B cell (primary cell): ENCODE results near the gene AMT. TPM values are rescaled to one million over a fixed set of nuclear protein-coding genes. Genes with fewer than 3 reads are reported as not detected.

ENCODE experiments used
- ATAC-seq: fragments of 200-7000 bp; cut with Tn5 transposase; one replicate; pipeline ENCODE4 v1.10.0; 2021; ENCODE audit warnings: low read depth, mild to moderate bottlenecking, moderate number of reproducible peaks, moderate library complexity
- CTCF ChIA-PET: fragments of 350-600 bp; sonication (Branson Sonifier 250); formaldehyde crosslinking; loops from one replicate; lab custom pipeline; 2021; ENCODE audit warnings: antibody characterized with exemption, inconsistent platforms; lab: Charles Lee
- POLR2A ChIA-PET: fragments of 350-600 bp; sonication (Branson Sonifier 250); formaldehyde crosslinking; loops from one replicate; lab custom pipeline; 2021; ENCODE audit warnings: antibody characterized with exemption; lab: Charles Lee
- DNase-seq: peaks from one replicate; pipeline ENCODE4 v3.0.0; 2013
- H2AFZ ChIP-seq: 2 replicates; pipeline ENCODE4 v1.6.1; 2012; ENCODE audit warnings: mild to moderate bottlenecking, low read depth, low read length; ENCODE audit not compliant: insufficient read depth, poor library complexity, severe bottlenecking
- H3K27ac ChIP-seq, 2 donors: 1 replicate in 1 of 2; 2 replicates in 1 of 2; pipeline ENCODE4 v1.5.1; 2012 to 2013; ENCODE audit warnings: low read length in 2 of 2, mild to moderate bottlenecking in 2 of 2, moderate library complexity in 1 of 2
- H3K27me3 ChIP-seq, 4 experiments: fragments of 200-600 bp in 1 of 4; sonication (generic) in 1 of 4; replicated peaks in 1 of 4; 1 replicate in 2 of 4; 2 replicates in 2 of 4; pipeline versions ENCODE4 v1.6.1 to v1.7.0; 2013 to 2016; ENCODE audit warnings: low read length in 3 of 4, mild to moderate bottlenecking in 2 of 4, mixed read lengths in 1 of 4, moderate library complexity in 1 of 4; ENCODE audit not compliant: insufficient read depth in 4 of 4, control insufficient read depth in 3 of 4; ENCODE audit errors: control extremely low read depth in 1 of 4
- H3K36me3 ChIP-seq, 2 experiments: replicated peaks in 1 of 2; 1 replicate in 1 of 2; 2 replicates in 1 of 2; pipeline versions ENCODE4 v1.6.1 to v1.7.1; 2013; ENCODE audit warnings: low read length in 1 of 2; ENCODE audit not compliant: insufficient read depth in 2 of 2, control insufficient read depth in 1 of 2; ENCODE audit errors: control extremely low read depth in 1 of 2, extremely low read depth in 1 of 2
- H3K4me1 ChIP-seq, 2 donors: fragments of 200-600 bp in 1 of 2; sonication (generic) in 1 of 2; 1 replicate in 1 of 2; 2 replicates in 1 of 2; pipeline versions ENCODE4 v1.5.1 to v1.6.1; 2013 to 2017; ENCODE audit warnings: low read length in 2 of 2; ENCODE audit not compliant: control insufficient read depth in 2 of 2, insufficient read depth in 2 of 2
- H3K4me2 ChIP-seq: replicated peaks from 2 replicates; pipeline ENCODE3; 2012; ENCODE audit warnings: mild to moderate bottlenecking, low read depth, low read length; ENCODE audit not compliant: poor library complexity, severe bottlenecking
- H3K4me3 ChIP-seq, 5 experiments: fragments of 200-600 bp in 1 of 5; sonication (generic) in 1 of 5; 1 replicate in 3 of 5; 2 replicates in 2 of 5; pipeline versions ENCODE4 v1.5.1 to v1.7.0; 2011 to 2016; ENCODE audit warnings: low read length in 4 of 5, mild to moderate bottlenecking in 4 of 5, low read depth in 2 of 5, control low read depth in 1 of 5, moderate library complexity in 1 of 5; ENCODE audit not compliant: insufficient read depth in 1 of 5; ENCODE audit errors: control extremely low read depth in 1 of 5, extremely low read depth in 1 of 5
- H3K79me2 ChIP-seq: fragments of 200-600 bp; sonication (generic); one replicate; pipeline ENCODE4 v1.6.0; 2016; ENCODE audit warnings: low read length; ENCODE audit not compliant: control insufficient read depth, insufficient read depth
- H3K9ac ChIP-seq: fragments of 200-600 bp; sonication (generic); 2 replicates; pipeline ENCODE4 v1.6.1; 2017; ENCODE audit warnings: mild to moderate bottlenecking, low read length, moderate library complexity
- H3K9me3 ChIP-seq, 3 donors: one replicate each; pipeline versions ENCODE4 v1.6.1 to v1.7.1; 2013; ENCODE audit warnings: low read length in 2 of 3; ENCODE audit not compliant: control insufficient read depth in 2 of 3, insufficient read depth in 1 of 3; ENCODE audit errors: control extremely low read depth in 1 of 3
- H4K20me1 ChIP-seq: 2 replicates; pipeline ENCODE4 v1.6.0; 2012; ENCODE audit warnings: mild to moderate bottlenecking, low read length; ENCODE audit not compliant: insufficient read depth, control insufficient read depth, poor library complexity, severe bottlenecking
- H3K27ac Mint-ChIP-seq: one replicate; pipeline ENCODE4 v1.8.0; 2021; ENCODE audit warnings: mixed read lengths
- H3K27me3 Mint-ChIP-seq: one replicate; pipeline ENCODE4 v1.8.0; 2021; ENCODE audit warnings: mixed read lengths
- H3K4me1 Mint-ChIP-seq: one replicate; pipeline ENCODE4 v1.8.0; 2021; ENCODE audit warnings: mixed read lengths
- H3K4me3 Mint-ChIP-seq: one replicate; pipeline ENCODE4 v1.8.0; 2021; ENCODE audit warnings: mixed read lengths
- H3K9me3 Mint-ChIP-seq: one replicate; pipeline ENCODE4 v1.8.0; 2022; ENCODE audit warnings: mixed read lengths; ENCODE audit not compliant: insufficient read depth
- EZH2 ChIP-seq: IDR thresholded peaks from 2 replicates; pipeline ENCODE4 v1.6.1; 2012; ENCODE audit warnings: borderline replicate concordance, low read depth, mild to moderate bottlenecking, moderate library complexity, low read length; ENCODE audit not compliant: insufficient read depth, poor library complexity, severe bottlenecking
- WGBS: methylation state at CpG from one replicate; pipeline ENCODE4 v1.1.5; 2013; ENCODE audit warnings: missing lambda C conversion rate; ENCODE audit not compliant: insufficient coverage; 5-methylcytosine and 5-hydroxymethylcytosine counted together
- intact Hi-C: fragments of 100-400 bp; cut with micrococcal nuclease; formaldehyde crosslinking; loops from one replicate; pipeline ENCODE4 v1.10.0; 2022
- polyA plus RNA-seq: library from polyadenylated mRNA; depleted of rRNA; stranded (reverse); fragments of >200 nt; gene quantifications from 2 replicates; pipeline ENCODE4 v1.2.3, GENCODE V29; 2012
- total RNA-seq, 2 donors: library from RNA; stranded (reverse); fragments of 120-200 nt in 1 of 2; gene quantifications; 1 replicate in 1 of 2; 2 replicates in 1 of 2; pipeline versions ENCODE4 v1.2.3 to v1.2.4, GENCODE V29; 2013 to 2022
- TF ChIP-seq, protein P1 (sequence below): fragments of 200-600 bp; IDR thresholded peaks from one replicate; pipeline ENCODE4 v1.8.0; 2022; ENCODE audit warnings: antibody characterized with exemption, mild to moderate bottlenecking

AMT gene
- total and polyA plus RNA-seq, 2 donors (not counting 1 experiment from before 2014, with no cell fraction given), result 14.0 to 44.0 TPM

DNA sequence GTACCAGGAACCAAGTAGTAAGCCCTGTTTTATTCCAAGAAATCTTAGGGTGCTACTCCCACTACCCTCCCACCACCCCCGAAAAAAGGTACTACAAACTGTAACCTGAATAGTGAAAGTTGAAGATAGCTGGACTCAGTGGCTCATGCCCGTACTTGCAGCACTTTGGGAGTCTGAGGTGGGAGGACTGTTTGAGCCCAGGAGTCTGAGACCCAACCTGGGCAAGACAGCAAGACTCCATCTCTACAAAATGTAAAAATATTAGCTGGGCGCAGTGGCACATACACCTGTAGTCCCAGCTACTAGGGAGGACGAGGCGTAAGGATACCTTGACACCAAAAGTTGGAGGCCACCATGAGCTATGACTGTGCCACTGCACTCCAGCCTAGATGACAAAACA is 18.4 kb downstream of the AMT start:
- no peak for DNase-seq
- Histone ChIP-seq H3K9me3 (no peaks in the 10 kb centered on the region), H3K27me3 (no peaks in the 10 kb centered on the region), H3K9ac (no peak overlapping the region), H3K4me2 (no peak overlapping the region), H3K27ac (peak overlapping the region in 1 of 2 donors; percentile 49), H3K36me3 (peaks cover 4 to 18% of the 10 kb centered on the region in 2 experiments), H3K4me1 (peaks cover 49 to 58% of the 10 kb centered on the region in 2 donors), H3K79me2 (peaks cover 99% of the 10 kb centered on the region), H4K20me1 (peaks cover 98% of the 10 kb centered on the region), H2AFZ (no peak overlapping the region), H3K4me3 (no peak overlapping the region)
- Mint-ChIP-seq H3K4me1 (peaks cover 60% of the 10 kb centered on the region), H3K27ac (no peak overlapping the region), H3K27me3 (no peaks in the 10 kb centered on the region), H3K9me3 (no peaks in the 10 kb centered on the region), H3K4me3 (no peak overlapping the region)
- ChIA-PET POLR2A (interaction anchor here (0.6 to 0.8 kb wide), 2 partner anchors 13 to 34 kb away, joined by 4 to 5 read pairs; no protein-coding TSS in a partner anchor), CTCF (interaction anchor here (1.1 to 1.5 kb wide), 2 partner anchors 29 to 64 kb away, joined by 4 read pairs; partner anchors contain the start of gene USP4)
- no CpG with 5 or more reads among the region's 5 CpGs for WGBS
- intact Hi-C loops, result no loop called here
- TF ChIP-seq, protein P1, sequence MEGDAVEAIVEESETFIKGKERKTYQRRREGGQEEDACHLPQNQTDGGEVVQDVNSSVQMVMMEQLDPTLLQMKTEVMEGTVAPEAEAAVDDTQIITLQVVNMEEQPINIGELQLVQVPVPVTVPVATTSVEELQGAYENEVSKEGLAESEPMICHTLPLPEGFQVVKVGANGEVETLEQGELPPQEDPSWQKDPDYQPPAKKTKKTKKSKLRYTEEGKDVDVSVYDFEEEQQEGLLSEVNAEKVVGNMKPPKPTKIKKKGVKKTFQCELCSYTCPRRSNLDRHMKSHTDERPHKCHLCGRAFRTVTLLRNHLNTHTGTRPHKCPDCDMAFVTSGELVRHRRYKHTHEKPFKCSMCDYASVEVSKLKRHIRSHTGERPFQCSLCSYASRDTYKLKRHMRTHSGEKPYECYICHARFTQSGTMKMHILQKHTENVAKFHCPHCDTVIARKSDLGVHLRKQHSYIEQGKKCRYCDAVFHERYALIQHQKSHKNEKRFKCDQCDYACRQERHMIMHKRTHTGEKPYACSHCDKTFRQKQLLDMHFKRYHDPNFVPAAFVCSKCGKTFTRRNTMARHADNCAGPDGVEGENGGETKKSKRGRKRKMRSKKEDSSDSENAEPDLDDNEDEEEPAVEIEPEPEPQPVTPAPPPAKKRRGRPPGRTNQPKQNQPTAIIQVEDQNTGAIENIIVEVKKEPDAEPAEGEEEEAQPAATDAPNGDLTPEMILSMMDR, result no peak
- TF ChIP-seq EZH2, result no peak
- ATAC-seq, result no peak

DNA sequence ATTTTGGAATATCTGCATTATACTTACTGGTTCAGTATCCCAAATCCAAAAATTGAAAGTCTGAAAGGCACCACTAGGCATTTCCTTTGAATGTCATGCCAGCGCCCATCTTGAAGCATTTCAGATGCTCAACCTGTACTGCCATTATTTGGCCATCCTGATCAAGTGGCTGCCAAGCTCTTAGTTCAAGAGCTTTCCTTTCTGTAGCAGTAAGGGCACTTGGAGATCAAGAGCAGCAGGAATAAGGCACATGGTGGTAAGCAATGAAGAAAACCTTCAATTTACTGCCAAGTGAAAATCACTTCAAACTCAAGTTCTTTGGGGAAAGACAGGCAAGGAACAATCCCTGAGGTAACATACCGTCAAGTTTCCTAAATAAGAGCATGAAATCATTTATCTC is 20.5 kb downstream of the AMT start:
- H3K36me3 ChIP-seq, result peaks cover 4 to 26% of the 10 kb centered on the region in 2 experiments

More for the DNA sequence above, 20.5 kb downstream of the AMT start:
- Mint-ChIP-seq H3K4me1 (peaks cover 57% of the 10 kb centered on the region), H3K27ac (peak overlapping the region; percentile 84), H3K27me3 (no peaks in the 10 kb centered on the region), H3K9me3 (no peaks in the 10 kb centered on the region), H3K4me3 (no peak overlapping the region)
- WGBS, result 88% methylated on average over 1 of the region's 2 CpGs
- H3K27ac ChIP-seq, result peak overlapping the region in 1 of 2 donors; percentile 32
- H4K20me1 ChIP-seq, result peaks cover 99% of the 10 kb centered on the region
- DNase-seq (no peak), ATAC-seq (no peak)
- peaks cover 99% of the 10 kb centered on the region for H3K79me2 ChIP-seq
- no peak overlapping the region for H3K9ac ChIP-seq
- no peaks in the 10 kb centered on the region for H3K27me3 ChIP-seq
- peaks cover 42 to 55% of the 10 kb centered on the region in 2 donors for H3K4me1 ChIP-seq
- CTCF ChIA-PET, result interaction anchor here (0.6 kb wide), 1 partner anchor 16 kb away, joined by 3 read pairs; no protein-coding TSS in a partner anchor
- H3K4me3 ChIP-seq, result no peak overlapping the region
- POLR2A ChIA-PET, result interaction anchor here (0.6 kb wide), 2 partner anchors 66 to 712 kb away, joined by 3 to 6 read pairs; no protein-coding TSS in a partner anchor
- H3K9me3 ChIP-seq, result no peaks in the 10 kb centered on the region
- no peak overlapping the region for H3K4me2 ChIP-seq
- TF ChIP-seq, protein P1, result no peak
- no peak for TF ChIP-seq EZH2
- intact Hi-C loops, result no loop called here
- no peak overlapping the region for H2AFZ ChIP-seq
